Calu3 (cell line): ENCODE results near the gene SLC6A9. TPM values are rescaled to one million over a fixed set of nuclear protein-coding genes. Genes with fewer than 3 reads are reported as not detected.

Experiments
- BruUV-seq: library from RNA; stranded (reverse); fragments of 400-500 nt; replicated peaks from 2 replicates; lab custom pipeline; 2021; lab: Mats Ljungman, UMichigan
- CTCF ChIA-PET: fragments of 300-600 bp; sonication (Branson Sonifier 250); formaldehyde crosslinking; loops from one replicate; lab custom pipeline; 2022; ENCODE audit warnings: antibody characterized with exemption; lab: Charles Lee
- DNase-seq: peaks from one replicate; pipeline ENCODE4 v3.0.0; 2022
- H3K27ac Mint-ChIP-seq: one replicate; pipeline ENCODE4 v1.8.0; 2022; ENCODE audit warnings: mixed read lengths; ENCODE audit not compliant: unreplicated experiment
- H3K27me3 Mint-ChIP-seq: one replicate; pipeline ENCODE4 v1.8.0; 2022; ENCODE audit warnings: mixed read lengths; ENCODE audit not compliant: unreplicated experiment
- H3K36me3 Mint-ChIP-seq: one replicate; pipeline ENCODE4 v1.8.0; 2022; ENCODE audit warnings: mild to moderate bottlenecking, moderate library complexity, mixed read lengths; ENCODE audit not compliant: insufficient read depth, unreplicated experiment
- H3K4me1 Mint-ChIP-seq: one replicate; pipeline ENCODE4 v1.8.0; 2022; ENCODE audit warnings: mild to moderate bottlenecking, low read depth, mixed read lengths; ENCODE audit not compliant: unreplicated experiment
- H3K4me3 Mint-ChIP-seq: one replicate; pipeline ENCODE4 v1.8.0; 2022; ENCODE audit warnings: mild to moderate bottlenecking, low read depth, moderate library complexity, mixed read lengths; ENCODE audit not compliant: unreplicated experiment
- H3K9me3 Mint-ChIP-seq: one replicate; pipeline ENCODE4 v1.8.0; 2022; ENCODE audit warnings: low read depth, mixed read lengths; ENCODE audit not compliant: unreplicated experiment
- intact Hi-C: fragments of 100-400 bp; cut with micrococcal nuclease; formaldehyde crosslinking; loops from one replicate; pipeline ENCODE4 v1.10.0; 2022; ENCODE audit not compliant: unreplicated experiment
- total RNA-seq: library from RNA; stranded (reverse); gene quantifications from 2 replicates; pipeline ENCODE4 v1.2.3, GENCODE V29; 2022
- TF ChIP-seq, protein P1 (sequence below): fragments of 200-600 bp; IDR thresholded peaks from one replicate; pipeline ENCODE4 v1.8.0; 2022; ENCODE audit warnings: antibody characterized with exemption; ENCODE audit not compliant: unreplicated experiment

The SLC6A9 gene
- total RNA-seq, 1 experiment from 2014 or later: 18.2 TPM

DNA sequence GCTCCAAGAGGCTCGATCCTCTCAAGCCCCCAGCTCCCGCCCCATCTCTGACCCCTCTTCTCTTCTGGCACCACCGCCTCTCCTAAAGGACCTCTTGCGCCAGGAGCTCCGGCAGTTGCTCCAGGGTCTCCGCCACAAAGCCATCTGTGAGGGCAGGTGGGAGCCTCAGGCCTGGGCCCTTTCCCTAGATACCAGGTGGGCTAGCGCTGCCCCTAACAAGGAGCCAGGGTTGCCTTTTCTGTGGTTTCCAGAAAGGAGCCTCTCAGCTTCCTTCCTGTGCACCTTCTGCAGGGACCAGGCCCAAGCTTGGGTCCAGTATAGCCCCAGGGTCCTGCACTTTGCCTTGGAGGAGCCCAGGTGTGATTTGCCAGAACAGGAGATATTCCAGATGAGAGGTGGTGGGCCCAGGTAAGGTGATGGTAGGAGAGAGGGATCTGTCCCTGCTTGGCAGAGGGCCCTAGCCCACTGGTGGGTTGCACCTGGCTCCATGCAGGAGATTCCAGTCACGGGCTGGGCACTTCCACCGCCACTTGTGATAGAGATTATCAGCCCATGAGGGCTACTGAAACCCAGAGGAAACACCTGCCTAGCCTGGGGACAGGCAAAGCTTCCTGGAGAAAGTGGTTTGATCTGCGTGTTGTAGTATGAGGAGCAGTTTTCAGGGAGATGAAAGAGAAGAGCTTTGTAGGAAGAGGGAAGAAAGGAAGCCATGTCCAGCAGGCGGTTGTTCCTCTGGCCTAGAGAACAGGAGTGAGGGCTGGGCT is 38.8 kb downstream of the SLC6A9 start:
- intact Hi-C loops: no loop called here
- Mint-ChIP-seq H3K36me3 (peaks cover 72% of the 10 kb centered on the region), H3K4me3 (peak overlapping the region; percentile 98), H3K27me3 (no peaks in the 10 kb centered on the region), H3K9me3 (no peaks in the 10 kb centered on the region), H3K27ac (peak overlapping the region; percentile 16), H3K4me1 (peaks cover 35% of the 10 kb centered on the region)
- BruUV-seq: no TSS peak
- CTCF ChIA-PET: interaction anchor here (0.7 to 1.3 kb wide), 4 partner anchors 37 to 56 kb away, joined by 3 to 7 read pairs (median 4); no protein-coding TSS in a partner anchor
- TF ChIP-seq, protein P1, sequence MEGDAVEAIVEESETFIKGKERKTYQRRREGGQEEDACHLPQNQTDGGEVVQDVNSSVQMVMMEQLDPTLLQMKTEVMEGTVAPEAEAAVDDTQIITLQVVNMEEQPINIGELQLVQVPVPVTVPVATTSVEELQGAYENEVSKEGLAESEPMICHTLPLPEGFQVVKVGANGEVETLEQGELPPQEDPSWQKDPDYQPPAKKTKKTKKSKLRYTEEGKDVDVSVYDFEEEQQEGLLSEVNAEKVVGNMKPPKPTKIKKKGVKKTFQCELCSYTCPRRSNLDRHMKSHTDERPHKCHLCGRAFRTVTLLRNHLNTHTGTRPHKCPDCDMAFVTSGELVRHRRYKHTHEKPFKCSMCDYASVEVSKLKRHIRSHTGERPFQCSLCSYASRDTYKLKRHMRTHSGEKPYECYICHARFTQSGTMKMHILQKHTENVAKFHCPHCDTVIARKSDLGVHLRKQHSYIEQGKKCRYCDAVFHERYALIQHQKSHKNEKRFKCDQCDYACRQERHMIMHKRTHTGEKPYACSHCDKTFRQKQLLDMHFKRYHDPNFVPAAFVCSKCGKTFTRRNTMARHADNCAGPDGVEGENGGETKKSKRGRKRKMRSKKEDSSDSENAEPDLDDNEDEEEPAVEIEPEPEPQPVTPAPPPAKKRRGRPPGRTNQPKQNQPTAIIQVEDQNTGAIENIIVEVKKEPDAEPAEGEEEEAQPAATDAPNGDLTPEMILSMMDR: no peak
- no peak for DNase-seq

DNA sequence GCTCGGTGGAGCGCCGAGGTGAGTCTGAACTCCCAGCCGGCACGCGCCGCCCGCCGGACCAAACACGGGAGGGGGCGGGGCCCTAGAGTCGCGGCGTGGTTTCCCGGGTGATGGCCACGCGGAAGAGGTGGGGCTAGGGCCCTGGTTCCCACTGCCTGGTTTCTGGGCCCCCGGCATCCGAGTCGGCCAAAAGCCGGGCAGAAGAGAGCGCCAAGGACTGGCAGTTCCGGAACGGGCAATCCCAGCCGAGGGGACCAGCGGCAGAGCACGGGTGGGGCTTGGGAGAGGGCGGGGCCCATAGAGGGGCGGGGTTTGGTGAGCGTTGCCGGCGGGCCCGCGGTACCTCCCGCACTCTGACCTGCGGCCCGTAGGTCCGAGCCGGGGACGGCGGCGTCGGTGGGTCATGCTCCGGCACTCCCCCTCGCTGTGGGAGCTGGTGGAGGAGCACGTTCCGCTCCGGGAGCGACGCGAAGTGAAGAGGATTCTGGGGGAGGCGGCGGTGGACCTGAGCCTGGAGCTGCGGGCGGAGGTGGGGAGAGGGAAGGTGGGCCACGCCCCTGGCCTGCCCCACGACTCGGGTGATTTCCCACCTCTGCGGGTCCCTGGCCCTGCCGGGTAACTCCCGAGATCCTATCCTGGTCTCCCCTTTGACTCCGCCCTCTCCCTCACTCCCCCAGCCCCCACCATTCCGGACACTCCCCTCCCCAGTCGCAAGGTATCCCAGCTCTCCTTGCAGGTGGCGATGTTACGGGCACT is 39.6 kb downstream of the SLC6A9 start, which contains the start of gene CCDC24:
CCDC24 (plus strand) TSS at position 124 of the 756 bp plus-strand sequence; CDS start at position 404, 280 bp downstream.
- CTCF ChIA-PET: interaction anchor here (0.7 to 1.3 kb wide), 2 partner anchors 45 to 56 kb away, joined by 3 to 4 read pairs; no protein-coding TSS in a partner anchor
- H3K36me3 Mint-ChIP-seq: peaks cover 68% of the 10 kb centered on the region
- H3K4me3 Mint-ChIP-seq: peak within 1 kb of the TSS; percentile 98
- H3K9me3 Mint-ChIP-seq: no peaks in the 10 kb centered on the region
- intact Hi-C loops: no loop called here
- BruUV-seq: TSS peak; percentile 12
- peak; percentile 86 for DNase-seq
- H3K27ac Mint-ChIP-seq: peak within 1 kb of the TSS; percentile 16
- H3K4me1 Mint-ChIP-seq: peaks cover 42% of the 10 kb centered on the region
- H3K27me3 Mint-ChIP-seq: no peaks in the 10 kb centered on the region
- TF ChIP-seq, protein P1: no peak

DNA sequence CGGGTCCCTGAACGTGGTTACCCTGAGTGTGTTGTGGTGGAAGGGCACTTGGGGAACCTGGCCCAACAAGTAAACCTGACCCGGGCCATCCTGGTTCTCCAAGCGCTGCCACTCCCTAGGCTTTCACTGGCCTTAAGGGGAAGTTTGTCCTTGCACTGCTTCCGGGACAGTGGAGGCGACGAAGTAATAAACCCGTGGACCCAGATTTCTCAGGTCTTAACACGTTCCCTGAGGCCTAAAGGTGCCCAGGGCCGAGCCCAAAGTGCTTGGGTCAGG is 40.1 kb downstream of the SLC6A9 start:
- BruUV-seq: no TSS peak
- DNase-seq: no peak
- no peaks in the 10 kb centered on the region for H3K27me3 Mint-ChIP-seq
- peak overlapping the region; percentile 16 for H3K27ac Mint-ChIP-seq
- peaks cover 47% of the 10 kb centered on the region for H3K4me1 Mint-ChIP-seq
- no peaks in the 10 kb centered on the region for H3K9me3 Mint-ChIP-seq
- CTCF ChIA-PET: no interaction called here
- peak overlapping the region; percentile 98 for H3K4me3 Mint-ChIP-seq
- H3K36me3 Mint-ChIP-seq: peaks cover 63% of the 10 kb centered on the region
- intact Hi-C loops: no loop called here
- TF ChIP-seq, protein P1: no peak

DNA sequence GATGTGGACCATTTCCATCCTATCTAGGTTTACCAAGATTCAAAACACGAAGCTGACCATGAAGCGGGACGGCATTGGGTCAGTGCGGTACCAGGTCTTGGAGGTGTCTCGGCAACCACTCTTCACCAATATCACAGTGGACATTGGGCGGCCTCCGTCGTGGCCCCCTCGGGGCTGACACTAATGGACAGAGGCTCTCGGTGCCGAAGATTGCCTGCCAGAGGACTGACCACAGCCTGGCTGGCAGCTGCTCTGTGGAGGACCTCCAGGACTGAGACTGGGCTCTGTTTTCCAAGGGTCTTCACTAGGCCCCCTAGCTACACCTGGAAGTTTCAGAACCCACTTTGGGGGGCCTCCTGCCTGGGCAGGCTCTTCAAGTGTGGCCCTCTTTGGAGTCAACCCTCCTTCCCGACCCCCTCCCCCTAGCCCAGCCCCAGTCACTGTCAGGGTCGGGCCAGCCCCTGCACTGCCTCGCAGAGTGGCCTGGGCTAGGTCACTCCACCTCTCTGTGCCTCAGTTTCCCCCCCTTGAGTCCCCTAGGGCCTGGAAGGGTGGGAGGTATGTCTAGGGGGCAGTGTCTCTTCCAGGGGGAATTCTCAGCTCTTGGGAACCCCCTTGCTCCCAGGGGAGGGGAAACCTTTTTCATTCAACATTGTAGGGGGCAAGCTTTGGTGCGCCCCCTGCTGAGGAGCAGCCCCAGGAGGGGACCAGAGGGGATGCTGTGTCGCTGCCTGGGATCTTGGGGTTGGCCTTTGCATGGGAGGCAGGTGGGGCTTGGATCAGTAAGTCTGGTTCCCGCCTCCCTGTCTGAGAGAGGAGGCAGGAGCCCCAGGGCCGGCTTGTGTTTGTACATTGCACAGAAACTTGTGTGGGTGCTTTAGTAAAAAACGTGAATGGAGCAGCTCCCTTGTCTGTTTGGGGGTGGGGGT is 40.7 kb downstream of the SLC6A9 start:
- peaks cover 58% of the 10 kb centered on the region for H3K36me3 Mint-ChIP-seq
- CTCF ChIA-PET: no interaction called here
- no peaks in the 10 kb centered on the region for H3K9me3 Mint-ChIP-seq
- peaks cover 53% of the 10 kb centered on the region for H3K4me1 Mint-ChIP-seq
- intact Hi-C loops: no loop called here
- peak overlapping the region; percentile 98 for H3K4me3 Mint-ChIP-seq
- BruUV-seq: no TSS peak
- TF ChIP-seq, protein P1: peak; percentile 11
- no peaks in the 10 kb centered on the region for H3K27me3 Mint-ChIP-seq
- DNase-seq: no peak
- peak overlapping the region; percentile 16 for H3K27ac Mint-ChIP-seq
